Endothelial cell of hepatic sinusoid (primary cell): ENCODE results near the gene HAUS6.
"Not testable (repeated sequence)": the region's sequence is repeated elsewhere in the genome, so short reads cannot be mapped to it uniquely, and the experiment has no call there.

Experiments used
- in situ Hi-C: cut with HindIII; loops from 2 replicates; pipeline ENCODE4 v1.10.0; 2017; ENCODE audit warnings: low sequenced_read_pairs

The HAUS6 gene

GRCh38 chr9:19048966-19049916 is 53.5 kb downstream of the HAUS6 start, which contains the start of gene RRAGA:
RRAGA (plus strand) TSS chr9:19049427; CDS start chr9:19049660, 233 bp downstream.
- in situ Hi-C loops = no loop called here

DNA sequence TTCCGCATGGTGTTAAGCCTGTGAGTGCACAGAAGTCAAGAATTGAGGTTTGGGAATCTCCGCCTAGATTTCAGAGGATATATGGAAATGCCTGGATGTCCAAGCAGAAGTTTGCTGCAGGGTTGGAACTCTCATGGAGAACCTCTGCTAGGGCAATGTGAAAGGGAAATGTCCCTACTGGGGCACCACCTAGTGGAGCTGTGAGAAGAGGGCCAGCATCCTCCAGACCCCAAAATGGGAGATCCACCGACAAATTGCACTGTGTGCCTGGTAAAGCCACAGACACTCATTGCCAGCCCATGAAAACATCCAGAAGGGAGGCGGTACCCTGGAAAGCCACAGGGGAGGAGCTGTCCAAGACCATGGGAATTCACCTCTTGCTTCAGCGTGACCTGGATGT is 66.1 kb downstream of the HAUS6 start:
- in situ Hi-C loops = no loop called here

DNA sequence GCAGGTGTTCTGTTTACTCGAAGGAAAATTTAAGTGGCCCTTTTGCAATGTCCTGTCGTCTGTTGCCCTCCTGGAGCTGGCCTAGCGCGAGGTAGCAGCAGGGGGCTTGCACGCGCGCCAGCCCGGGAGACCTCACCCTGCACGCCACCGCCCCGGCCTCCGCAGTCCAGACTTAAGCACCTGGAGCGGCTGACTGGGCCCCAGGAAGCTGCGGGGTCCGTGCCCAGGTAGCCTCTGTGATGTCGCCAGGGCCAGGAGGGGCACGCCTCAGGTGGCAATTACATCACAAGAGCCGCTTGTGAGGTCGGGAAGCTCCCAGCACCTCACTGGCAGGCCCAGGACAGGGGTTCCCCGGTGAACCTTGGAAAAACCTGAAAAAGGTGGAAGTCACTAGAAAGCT is 69.7 kb downstream of the HAUS6 start, which contains the start of gene SAXO1:
Gene SAXO1, minus strand, starts transcription at position 195 of the 400 bp plus-strand sequence. CDS start 301 bp downstream, outside the sequence.
- in situ Hi-C loops = loop anchor here (5.0 kb wide), 1 partner anchor 776 kb away; no protein-coding TSS in a partner anchor

- in situ Hi-C loops = loop anchor here (5.0 kb wide), 1 partner anchor 775 kb away; no protein-coding TSS in a partner anchor
Observed at GRCh38 chr9:19032406-19032805, 70.3 kb downstream of the HAUS6 start.

- in situ Hi-C loops = loop anchor here (5.0 kb wide), 1 partner anchor 774 kb away; no protein-coding TSS in a partner anchor
Observed at GRCh38 chr9:19030899-19031298, 71.8 kb downstream of the HAUS6 start.

GRCh38 chr9:19028835-19029451 is 73.8 kb downstream of the HAUS6 start:
- in situ Hi-C loops = no loop called here

- in situ Hi-C loops = no loop called here
Observed at GRCh38 chr9:19027825-19028224, 74.9 kb downstream of the HAUS6 start.

GRCh38 chr9:19026375-19026774 is 76.3 kb downstream of the HAUS6 start:
- in situ Hi-C loops = no loop called here

DNA sequence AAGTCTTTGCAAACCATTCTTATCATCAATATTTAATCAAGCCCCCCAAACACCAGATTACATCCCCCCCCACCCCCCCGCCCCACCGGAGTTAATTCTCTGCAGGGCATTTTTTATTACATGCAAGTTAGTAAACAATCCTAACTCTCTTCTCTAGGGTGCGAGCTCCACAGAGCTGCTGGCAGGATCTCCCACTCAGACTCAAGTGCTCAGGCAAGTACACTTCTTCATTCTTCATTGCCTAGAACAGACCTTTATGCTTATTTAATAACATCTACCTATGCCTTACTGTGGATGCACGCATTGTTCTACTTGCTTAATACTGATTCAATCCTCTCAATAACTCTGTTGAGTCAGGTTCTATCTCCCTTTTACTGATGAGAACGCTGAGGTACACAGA is 79.6 kb downstream of the HAUS6 start:
- in situ Hi-C loops = no loop called here

GRCh38 chr9:19022206-19022605 is 80.5 kb downstream of the HAUS6 start:
- in situ Hi-C loops = no loop called here

DNA sequence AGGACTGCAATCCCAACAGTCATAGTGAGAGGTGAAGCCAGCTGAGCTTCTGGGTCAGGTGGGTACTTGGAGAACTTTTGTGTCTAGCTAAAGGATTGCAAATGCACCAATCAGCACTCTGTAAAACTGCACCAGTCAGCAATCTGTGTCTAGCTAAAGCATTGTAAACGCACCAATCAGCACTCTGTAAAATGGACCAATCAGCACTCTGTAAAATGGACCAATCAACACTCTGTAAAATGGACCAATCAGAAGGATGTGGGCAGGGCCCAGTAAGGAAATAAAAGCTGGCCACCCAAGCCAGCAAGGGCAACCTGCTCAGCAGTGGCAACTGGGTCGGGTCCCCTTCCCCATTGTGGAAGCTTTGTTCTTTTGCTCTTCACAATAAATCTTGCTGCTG is 81.1 kb downstream of the HAUS6 start:
- in situ Hi-C loops = not testable (repeated sequence)

DNA sequence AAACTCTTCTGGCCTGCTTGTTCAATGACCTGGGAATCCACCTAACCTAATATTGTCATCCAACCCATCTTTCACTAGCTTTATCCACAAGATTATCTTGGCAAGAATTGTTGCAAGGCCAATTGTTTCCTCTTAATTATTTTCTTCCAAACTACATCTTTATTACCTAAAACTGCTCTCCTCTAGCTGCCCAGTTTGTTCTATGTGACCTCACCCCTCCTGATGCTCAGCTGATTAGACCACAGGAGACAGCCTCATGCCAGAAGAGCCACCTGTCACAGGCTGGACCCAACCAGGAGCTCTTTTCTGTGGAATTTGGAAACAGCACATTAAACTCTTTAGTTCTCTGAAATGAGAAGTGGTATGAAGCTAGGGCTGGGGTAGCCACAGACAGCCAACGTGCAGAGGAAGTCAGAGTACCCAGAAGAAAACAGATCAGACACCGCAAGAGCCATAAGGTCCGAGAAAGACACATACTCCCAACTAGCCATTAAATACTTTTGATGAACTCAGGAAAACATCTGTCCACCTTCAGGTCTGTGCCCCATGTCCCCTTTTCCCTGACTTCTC is 81.7 kb downstream of the HAUS6 start:
- in situ Hi-C loops = no loop called here

DNA sequence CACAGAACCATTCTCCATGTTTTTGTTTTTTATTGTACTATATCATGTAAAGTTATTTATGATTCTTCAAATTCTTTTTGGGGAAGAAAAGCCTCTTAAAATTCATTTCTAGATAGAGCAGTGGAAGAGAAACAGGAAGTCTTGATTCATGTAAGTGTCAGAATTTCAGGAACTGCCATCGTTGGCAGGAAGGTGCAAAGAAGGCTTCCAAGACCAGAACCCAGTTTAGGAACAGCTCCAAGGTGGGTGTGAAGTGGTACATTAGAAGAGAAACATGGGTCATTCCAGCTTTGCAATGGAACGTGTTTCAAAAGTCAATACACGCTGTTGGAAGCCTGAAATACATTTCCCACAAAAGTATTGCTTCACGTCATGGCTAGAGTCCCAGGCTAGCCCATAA is 84.5 kb downstream of the HAUS6 start:
- in situ Hi-C loops = no loop called here

- in situ Hi-C loops = no loop called here
Observed at GRCh38 chr9:19009391-19009965, 93.2 kb downstream of the HAUS6 start.
